Measurements from ENCODE around the gene HS3ST5. TPM values are rescaled to one million over a fixed set of nuclear protein-coding genes. Genes with fewer than 3 reads are reported as not detected.

The HS3ST5 gene
- total RNA-seq, 1 donor from 2014 or later: not detected

DNA sequence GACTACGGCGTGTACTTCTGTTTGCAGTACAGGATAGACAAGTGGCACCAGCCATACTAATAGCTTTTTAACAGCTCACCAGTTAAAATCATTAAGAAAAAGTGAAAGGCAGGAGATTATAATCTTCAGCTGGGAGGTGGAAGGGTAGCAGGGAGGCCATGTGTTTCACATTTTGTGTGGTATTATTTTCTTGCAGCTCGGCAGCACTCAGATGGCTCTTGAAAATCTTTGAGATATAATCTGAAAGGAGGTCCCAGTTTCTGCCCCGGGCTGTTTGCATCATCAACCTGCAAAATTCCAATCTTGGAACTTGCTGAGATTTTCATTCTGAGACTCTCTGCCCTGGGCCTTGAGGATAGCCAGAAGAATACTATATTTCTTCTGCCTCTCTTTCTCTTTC is 284.4 kb downstream of the HS3ST5 start:
- DNase-seq (ENCODE audit: low read depth) (no peak), FAIRE-seq (no peak)
- no peaks in the 10 kb centered on the region for H3K27me3 ChIP-seq (ENCODE audit: control insufficient read depth, insufficient read depth, low read length)
- H3K36me3 ChIP-seq (ENCODE audit: control insufficient read depth, insufficient read depth, low read length): no peaks in the 10 kb centered on the region
- TF ChIP-seq, protein P1, sequence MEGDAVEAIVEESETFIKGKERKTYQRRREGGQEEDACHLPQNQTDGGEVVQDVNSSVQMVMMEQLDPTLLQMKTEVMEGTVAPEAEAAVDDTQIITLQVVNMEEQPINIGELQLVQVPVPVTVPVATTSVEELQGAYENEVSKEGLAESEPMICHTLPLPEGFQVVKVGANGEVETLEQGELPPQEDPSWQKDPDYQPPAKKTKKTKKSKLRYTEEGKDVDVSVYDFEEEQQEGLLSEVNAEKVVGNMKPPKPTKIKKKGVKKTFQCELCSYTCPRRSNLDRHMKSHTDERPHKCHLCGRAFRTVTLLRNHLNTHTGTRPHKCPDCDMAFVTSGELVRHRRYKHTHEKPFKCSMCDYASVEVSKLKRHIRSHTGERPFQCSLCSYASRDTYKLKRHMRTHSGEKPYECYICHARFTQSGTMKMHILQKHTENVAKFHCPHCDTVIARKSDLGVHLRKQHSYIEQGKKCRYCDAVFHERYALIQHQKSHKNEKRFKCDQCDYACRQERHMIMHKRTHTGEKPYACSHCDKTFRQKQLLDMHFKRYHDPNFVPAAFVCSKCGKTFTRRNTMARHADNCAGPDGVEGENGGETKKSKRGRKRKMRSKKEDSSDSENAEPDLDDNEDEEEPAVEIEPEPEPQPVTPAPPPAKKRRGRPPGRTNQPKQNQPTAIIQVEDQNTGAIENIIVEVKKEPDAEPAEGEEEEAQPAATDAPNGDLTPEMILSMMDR (IDR thresholded peaks at IDR 0.05; ENCODE audit: insufficient read depth, low read length, severe bottlenecking): no peak
- no peak overlapping the region for H3K4me3 ChIP-seq (ENCODE audit: low read depth, low read length)

DNA sequence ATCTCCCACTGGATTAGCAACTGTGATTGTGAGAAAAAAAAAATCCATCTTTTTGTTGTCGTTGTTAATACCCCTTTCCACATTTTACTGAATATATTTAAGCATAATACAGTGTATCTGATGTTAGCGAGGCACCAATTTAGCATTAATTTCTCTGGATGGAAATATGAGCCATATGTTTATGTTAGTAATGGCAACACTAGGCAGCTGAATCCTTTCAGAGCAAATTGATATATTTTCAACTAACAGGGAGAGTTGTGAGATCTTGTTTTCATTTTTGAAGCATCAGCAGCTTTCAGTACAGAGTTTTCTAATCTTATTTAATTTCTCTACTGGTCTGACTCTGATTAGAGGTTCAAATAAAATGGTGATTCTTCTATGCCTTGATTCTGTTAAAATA is 287.1 kb downstream of the HS3ST5 start:
- FAIRE-seq (no peak), DNase-seq (ENCODE audit: low read depth) (no peak)
- Histone ChIP-seq H3K27me3 (ENCODE audit: control insufficient read depth, insufficient read depth, low read length) (no peaks in the 10 kb centered on the region), H3K4me3 (ENCODE audit: low read depth, low read length) (no peak overlapping the region), H3K36me3 (ENCODE audit: control insufficient read depth, insufficient read depth, low read length) (no peaks in the 10 kb centered on the region)
- TF ChIP-seq, protein P1 (IDR thresholded peaks at IDR 0.05; ENCODE audit: insufficient read depth, low read length, severe bottlenecking): no peak

DNA sequence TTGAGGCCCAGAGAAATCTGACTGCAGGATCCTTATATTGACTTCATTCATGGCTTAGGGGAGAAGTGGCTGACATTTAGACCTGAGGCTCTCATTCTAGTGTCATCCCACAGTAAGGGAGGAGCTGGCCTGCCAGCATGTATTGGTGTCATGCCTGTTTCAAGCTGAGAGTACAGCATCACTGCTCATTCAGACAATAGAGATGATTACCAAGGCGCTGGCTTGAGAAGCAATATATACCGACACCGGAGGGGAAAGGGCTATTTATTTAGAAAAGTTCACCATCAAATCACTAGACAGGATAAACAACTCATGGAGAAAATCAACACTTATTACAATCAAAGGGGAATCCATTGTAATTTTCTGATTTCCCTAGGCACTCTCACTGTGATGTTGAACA is 287.5 kb downstream of the HS3ST5 start:
- FAIRE-seq: no peak
- TF ChIP-seq, protein P1 (IDR thresholded peaks at IDR 0.05; ENCODE audit: insufficient read depth, low read length, severe bottlenecking): no peak
- no peak for DNase-seq (ENCODE audit: low read depth)
- no peaks in the 10 kb centered on the region for H3K36me3 ChIP-seq (ENCODE audit: control insufficient read depth, insufficient read depth, low read length)
- H3K4me3 ChIP-seq (ENCODE audit: low read depth, low read length): no peak overlapping the region
- H3K27me3 ChIP-seq (ENCODE audit: control insufficient read depth, insufficient read depth, low read length): no peaks in the 10 kb centered on the region

DNA sequence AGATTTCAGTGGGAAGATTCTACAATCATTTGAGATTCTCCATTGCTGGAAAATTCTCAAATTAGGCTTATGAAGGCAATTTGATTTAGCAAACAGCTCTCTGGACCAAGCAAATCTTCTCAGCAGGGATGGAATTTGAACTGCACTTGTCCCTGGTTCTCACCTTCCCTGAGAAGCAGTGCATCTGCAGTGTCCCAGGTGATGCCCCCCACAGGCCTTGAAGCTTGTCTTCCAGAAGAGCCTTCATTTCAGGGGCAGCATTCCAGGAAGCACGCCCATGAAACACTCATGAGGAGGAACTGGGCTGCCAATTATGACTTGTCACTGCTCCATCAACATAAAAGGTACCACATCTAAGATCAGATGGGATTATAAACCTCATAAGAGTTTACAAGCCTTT is 289.0 kb downstream of the HS3ST5 start:
- TF ChIP-seq, protein P1 (IDR thresholded peaks at IDR 0.05; ENCODE audit: insufficient read depth, low read length, severe bottlenecking): no peak
- Histone ChIP-seq H3K36me3 (ENCODE audit: control insufficient read depth, insufficient read depth, low read length) (no peaks in the 10 kb centered on the region), H3K4me3 (ENCODE audit: low read depth, low read length) (no peak overlapping the region), H3K27me3 (ENCODE audit: control insufficient read depth, insufficient read depth, low read length) (no peaks in the 10 kb centered on the region)
- DNase-seq (ENCODE audit: low read depth) (no peak), FAIRE-seq (no peak)

DNA sequence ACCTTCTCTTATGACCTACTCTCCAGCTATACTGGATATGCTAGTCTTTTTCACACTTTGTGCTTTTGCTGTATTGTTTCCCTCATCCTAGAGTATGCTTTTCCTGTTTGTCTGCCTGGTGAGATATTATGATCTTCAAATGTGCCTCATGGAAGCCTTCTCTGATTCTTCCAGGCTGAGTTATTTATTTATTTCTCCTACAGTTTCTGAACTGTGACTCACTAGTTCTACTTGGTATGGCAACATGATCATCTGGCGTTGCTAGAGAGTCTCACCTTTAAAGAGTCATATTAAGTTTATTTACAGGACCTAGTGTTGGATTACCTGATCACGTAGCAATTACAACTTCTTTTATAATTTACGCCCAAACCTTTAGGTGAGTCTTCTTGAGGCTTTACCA is 290.7 kb downstream of the HS3ST5 start:
- H3K27me3 ChIP-seq (ENCODE audit: control insufficient read depth, insufficient read depth, low read length): no peaks in the 10 kb centered on the region
- DNase-seq (ENCODE audit: low read depth) (peak; percentile 22), FAIRE-seq (no peak)

DNA sequence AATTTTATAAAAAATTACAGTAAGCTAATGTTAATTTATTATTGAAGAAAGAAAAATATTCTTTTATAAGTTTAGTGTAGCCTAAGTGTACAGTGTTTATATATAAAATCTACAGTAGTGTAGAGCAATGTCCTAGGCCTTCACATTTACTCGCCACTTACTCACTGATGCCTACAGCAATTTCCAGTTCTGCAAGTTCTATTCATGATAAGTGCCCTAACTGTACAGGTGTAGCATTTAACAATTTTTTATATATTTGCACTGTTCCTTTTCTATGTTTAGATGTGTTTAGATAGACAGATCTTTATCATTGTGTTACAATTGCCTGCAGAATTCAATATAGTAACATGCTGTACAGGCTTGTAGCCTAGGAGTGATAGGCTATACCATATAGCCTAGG is 291.8 kb downstream of the HS3ST5 start:
- peak; percentile 46 for DNase-seq (ENCODE audit: low read depth)
- TF ChIP-seq, protein P1 (IDR thresholded peaks at IDR 0.05; ENCODE audit: insufficient read depth, low read length, severe bottlenecking): no peak
- Histone ChIP-seq H3K27me3 (ENCODE audit: control insufficient read depth, insufficient read depth, low read length) (no peaks in the 10 kb centered on the region), H3K4me3 (ENCODE audit: low read depth, low read length) (no peak overlapping the region), H3K36me3 (ENCODE audit: control insufficient read depth, insufficient read depth, low read length) (no peaks in the 10 kb centered on the region)
- FAIRE-seq: no peak

More for the DNA sequence above, 290.7 kb downstream of the HS3ST5 start:
- Histone ChIP-seq H3K4me3 (ENCODE audit: low read depth, low read length) (no peak overlapping the region), H3K36me3 (ENCODE audit: control insufficient read depth, insufficient read depth, low read length) (no peaks in the 10 kb centered on the region)
- TF ChIP-seq, protein P1 (IDR thresholded peaks at IDR 0.05; ENCODE audit: insufficient read depth, low read length, severe bottlenecking): no peak
